Erythroblast (primary cell): ENCODE measurements around the gene OR5K4.

Source experiments
- GATA1 ChIP-seq: IDR thresholded peaks from 2 replicates; pipeline ENCODE4 v1.6.1; 2011; ENCODE audit warnings: low read depth, mild to moderate bottlenecking, control low read depth, low read length, moderate library complexity
- POLR2A ChIP-seq: IDR thresholded peaks from 2 replicates; pipeline ENCODE4 v1.6.1; 2011; ENCODE audit warnings: mild to moderate bottlenecking, low read length

- TF ChIP-seq POLR2A, result no peak
- TF ChIP-seq GATA1, result no peak
These were observed 14.0 kb downstream of the OR5K4 start for GRCh38 chr3:98367464-98368246.
